ENCODE results near the gene F2RL1. TPM values are rescaled to one million over a fixed set of nuclear protein-coding genes. Genes with fewer than 3 reads are reported as not detected.
A peak's percentile ranks its signal among the peaks of the same experiment; 100 is the strongest.

The F2RL1 gene
- total and polyA plus RNA-seq, 2 of the 8 experiments (the other 6 are each of a cell fraction or from before 2014, with no cell fraction given) = 23.2 to 26.6 TPM

DNA sequence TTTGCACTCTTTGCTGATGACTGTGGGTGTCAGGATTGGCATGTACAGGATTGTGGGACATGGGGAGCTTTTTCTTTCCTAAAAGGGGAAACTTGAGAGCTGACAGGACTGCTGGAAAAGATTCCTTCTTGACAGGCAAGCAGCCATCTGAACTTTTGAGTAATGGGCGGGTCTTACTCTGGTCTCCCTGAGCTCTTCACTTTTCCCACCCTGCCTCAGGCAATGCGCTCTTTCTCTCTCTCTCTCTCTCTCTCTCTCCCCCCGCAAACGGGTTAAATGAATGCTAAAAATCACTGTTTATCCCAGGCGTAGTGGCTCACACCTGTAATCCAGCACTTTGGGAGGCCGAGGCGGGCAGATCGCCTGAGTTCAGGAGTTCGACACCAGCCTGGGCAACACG is 37.1 kb upstream of the F2RL1 start:
- no peak for FAIRE-seq
- WGBS, 2 experiments (ENCODE audit: extremely low coverage in 1 of 2, insufficient coverage in 1 of 2, insufficient read length in 1 of 2, insufficient replicate concordance in 2 of 2, low coverage in 1 of 2, low lambda C conversion rate in 2 of 2, missing lambda C conversion rate in 1 of 2) = 83% methylated on average over 4 of the region's 10 CpGs; no CpG with 5 or more reads in 1 of the 2 experiments

More for the DNA sequence above, 37.1 kb upstream of the F2RL1 start:
- Histone ChIP-seq H3K4me3 (ENCODE audit: extremely low read depth in 1 of 4, insufficient read depth in 2 of 4, low read depth in 3 of 4, low read length in 4 of 4) (no peak overlapping the region), H3K79me2 (ENCODE audit: control insufficient read depth in 1 of 2, insufficient read depth in 2 of 2, low read length in 2 of 2) (no peaks in the 10 kb centered on the region), H3K36me3 (ENCODE audit: control insufficient read depth in 2 of 4, insufficient read depth in 4 of 4, low read length in 3 of 4) (no peaks in the 10 kb centered on the region), H4K20me1 (replicated peaks in 1 of 2; ENCODE audit: control insufficient read depth in 1 of 2, insufficient read depth in 2 of 2, low read length in 2 of 2) (no peaks in the 10 kb centered on the region), H2BK12ac (ENCODE audit: low read depth, low read length) (no peak overlapping the region), H3K18ac (ENCODE audit: extremely low read depth, low read length) (no peak overlapping the region), H3K4ac (replicated peaks; ENCODE audit: insufficient read length, low read depth, low read length) (no peak overlapping the region), H2BK5ac (ENCODE audit: low read depth, low read length) (no peak overlapping the region), H4K8ac (ENCODE audit: extremely low read depth, insufficient read depth, low read length) (no peak overlapping the region), H3K4me2 (ENCODE audit: insufficient read depth in 1 of 2, low read depth in 2 of 2, low read length in 2 of 2) (no peak overlapping the region), H3K9me3 (ENCODE audit: insufficient read depth in 2 of 2, low read depth in 1 of 2, low read length in 1 of 2) (no peaks in the 10 kb centered on the region), H3K27ac (ENCODE audit: low read depth, low read length) (no peak overlapping the region), H2BK120ac (replicated peaks; ENCODE audit: low read depth, low read length) (no peak overlapping the region), H3K14ac (ENCODE audit: insufficient read length) (no peak overlapping the region), H4K5ac (ENCODE audit: insufficient read length, low read depth, low read length) (no peak overlapping the region), H2BK15ac (ENCODE audit: low read length) (no peak overlapping the region), H2BK20ac (ENCODE audit: low read length) (no peak overlapping the region), H3K23ac (ENCODE audit: insufficient read length) (no peak overlapping the region), H4K91ac (replicated peaks; ENCODE audit: insufficient read length, low read length) (no peak overlapping the region), H3K56ac (replicated peaks; ENCODE audit: insufficient read length, low read depth, low read length) (no peak overlapping the region), H2AFZ (ENCODE audit: low read length) (0 out of 2 replicates have a peak overlapping the region, but pooled peaks have one; percentile 14), H2AK5ac (ENCODE audit: low read depth, low read length) (no peak overlapping the region), H3K27me3 (replicated peaks in 1 of 4; ENCODE audit: control insufficient read depth in 3 of 4, extremely low read depth in 1 of 4, insufficient read depth in 3 of 4, low read length in 3 of 4) (no peaks in the 10 kb centered on the region), H3K23me2 (ENCODE audit: low read depth, low read length) (no peaks in the 10 kb centered on the region), H3K4me1 (replicated peaks in 1 of 4; ENCODE audit: control insufficient read depth in 3 of 4, insufficient read depth in 4 of 4, low read length in 3 of 4) (peaks cover 1 to 8% (median 3%) of the 10 kb centered on the region in 4 experiments; a peak in 4 of 7 replicates), H3K9ac (replicated peaks in 1 of 4; ENCODE audit: extremely low read depth in 1 of 4, low read depth in 3 of 4, low read length in 3 of 4) (no peak overlapping the region), H3K79me1 (ENCODE audit: low read depth, low read length) (no peaks in the 10 kb centered on the region)
- no peak for DNase-seq (ENCODE audit: low read depth in 1 of 2, low spot score in 2 of 2)
- TF ChIP-seq, protein P1, sequence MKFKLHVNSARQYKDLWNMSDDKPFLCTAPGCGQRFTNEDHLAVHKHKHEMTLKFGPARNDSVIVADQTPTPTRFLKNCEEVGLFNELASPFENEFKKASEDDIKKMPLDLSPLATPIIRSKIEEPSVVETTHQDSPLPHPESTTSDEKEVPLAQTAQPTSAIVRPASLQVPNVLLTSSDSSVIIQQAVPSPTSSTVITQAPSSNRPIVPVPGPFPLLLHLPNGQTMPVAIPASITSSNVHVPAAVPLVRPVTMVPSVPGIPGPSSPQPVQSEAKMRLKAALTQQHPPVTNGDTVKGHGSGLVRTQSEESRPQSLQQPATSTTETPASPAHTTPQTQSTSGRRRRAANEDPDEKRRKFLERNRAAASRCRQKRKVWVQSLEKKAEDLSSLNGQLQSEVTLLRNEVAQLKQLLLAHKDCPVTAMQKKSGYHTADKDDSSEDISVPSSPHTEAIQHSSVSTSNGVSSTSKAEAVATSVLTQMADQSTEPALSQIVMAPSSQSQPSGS (IDR thresholded peaks at IDR 0.05; ENCODE audit: low read length) = no peak
- TF ChIP-seq TAF1 (IDR thresholded peaks at IDR 0.05; ENCODE audit: low read depth, low read length) (no peak), HDAC2 (IDR thresholded peaks at IDR 0.05; ENCODE audit: borderline replicate concordance in 1 of 2, low read depth in 2 of 2, low read length in 2 of 2) (no peak), E2F6 (IDR thresholded peaks at IDR 0.05) (no peak), CBX8 (IDR thresholded peaks at IDR 0.05; ENCODE audit: borderline replicate concordance, low read depth, low read length) (no peak), BRCA1 (IDR thresholded peaks at IDR 0.05; ENCODE audit: low read depth, low read length) (no peak), JUN (IDR thresholded peaks at IDR 0.05; ENCODE audit: low read depth, low read length) (no peak), SIRT6 (IDR thresholded peaks at IDR 0.05; ENCODE audit: low read length) (no peak), CBX5 (IDR thresholded peaks at IDR 0.05; ENCODE audit: low read depth, low read length) (no peak), KDM5A (IDR thresholded peaks at IDR 0.05; ENCODE audit: low read length) (no peak), EZH2 (IDR thresholded peaks at IDR 0.05; ENCODE audit: low read depth, low read length, severe bottlenecking) (no peak), SP2 (IDR thresholded peaks at IDR 0.05; ENCODE audit: low read length) (no peak)
- ChIA-PET CTCF (ENCODE audit: partially characterized antibody) (interaction anchor here (0.6 to 1.1 kb wide), 2 partner anchors 37 kb away, joined by 3 read pairs; partner anchors contain the start of gene F2RL1), POLR2A (ENCODE audit: partially characterized antibody) (interaction anchor here (2.5 kb wide), 1 partner anchor 25 kb away, joined by 15 read pairs; no protein-coding TSS in a partner anchor)
